ENCODE data around the gene LIN9. TPM values are rescaled to one million over a fixed set of nuclear protein-coding genes. Genes with fewer than 3 reads are reported as not detected.

The LIN9 gene, protein sequence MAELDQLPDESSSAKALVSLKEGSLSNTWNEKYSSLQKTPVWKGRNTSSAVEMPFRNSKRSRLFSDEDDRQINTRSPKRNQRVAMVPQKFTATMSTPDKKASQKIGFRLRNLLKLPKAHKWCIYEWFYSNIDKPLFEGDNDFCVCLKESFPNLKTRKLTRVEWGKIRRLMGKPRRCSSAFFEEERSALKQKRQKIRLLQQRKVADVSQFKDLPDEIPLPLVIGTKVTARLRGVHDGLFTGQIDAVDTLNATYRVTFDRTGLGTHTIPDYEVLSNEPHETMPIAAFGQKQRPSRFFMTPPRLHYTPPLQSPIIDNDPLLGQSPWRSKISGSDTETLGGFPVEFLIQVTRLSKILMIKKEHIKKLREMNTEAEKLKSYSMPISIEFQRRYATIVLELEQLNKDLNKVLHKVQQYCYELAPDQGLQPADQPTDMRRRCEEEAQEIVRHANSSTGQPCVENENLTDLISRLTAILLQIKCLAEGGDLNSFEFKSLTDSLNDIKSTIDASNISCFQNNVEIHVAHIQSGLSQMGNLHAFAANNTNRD
- total RNA-seq (2022; extraction: Qiagen RNA extraction) = 6.3 to 8.3 TPM (median 6.8 TPM) in 5 replicates

GRCh38 chr1:226308723-226309397, at the start of gene LIN9:
Gene LIN9, minus strand, starts transcription at chr1:226309164. Its CDS starts 25 bp downstream, at chr1:226309139.

DNA sequence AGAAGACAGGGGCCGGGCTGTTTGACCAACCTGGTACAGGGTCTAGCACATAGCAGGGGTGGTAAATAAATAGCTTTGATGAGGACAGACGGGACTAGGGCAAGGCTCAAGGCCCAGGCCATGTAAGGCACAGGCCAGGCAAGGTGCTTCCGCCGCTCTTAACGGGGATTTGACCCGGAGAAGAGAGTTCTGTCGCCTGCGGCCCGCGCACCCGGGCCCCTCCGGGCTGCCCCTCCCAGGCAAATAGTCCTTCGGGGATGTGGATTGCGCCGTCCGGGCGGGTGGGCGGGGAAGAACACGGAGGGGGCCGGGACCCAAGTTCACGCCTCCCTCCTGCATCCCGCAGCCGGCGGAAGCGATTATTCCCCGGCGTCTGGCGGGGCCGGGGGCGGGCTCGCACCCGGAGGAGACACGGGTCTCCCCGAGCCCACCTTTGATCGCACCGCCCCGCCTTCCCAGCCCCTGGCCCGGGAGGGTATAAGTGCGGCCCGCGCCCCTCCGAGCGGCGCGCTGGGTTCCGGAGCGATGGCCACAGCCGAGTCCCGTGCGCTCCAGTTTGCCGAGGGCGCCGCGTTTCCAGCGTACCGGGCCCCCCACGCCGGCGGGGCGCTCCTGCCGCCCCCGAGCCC, 85.7 kb downstream of the LIN9 start, which contains the start of gene MIXL1:
MIXL1 (plus strand) TSS at position 508 of the 629 bp plus-strand sequence; CDS start at position 526, 18 bp downstream.

GRCh38 chr1:226186124-226187018, 122.6 kb downstream of the LIN9 start, which contains the start of gene ACBD3:
Gene ACBD3, minus strand, starts transcription at chr1:226186741. Its CDS starts 66 bp downstream, at chr1:226186675.

Other genes with a start within 250 kb of the LIN9 start
- 352 to 450 TPM (median 386 TPM) in 5 replicates for gene H3-3A, start 246.4 kb downstream of the LIN9 start, total RNA-seq (2022; extraction: Qiagen RNA extraction)
- 22.8 to 28.9 TPM (median 27.6 TPM) in 5 replicates for gene ACBD3, start 122.4 kb downstream of the LIN9 start, total RNA-seq (2022; extraction: Qiagen RNA extraction)
- 0.08 to 0.14 TPM (median 0.09 TPM) in 3 of 5 replicates, not detected in the others for gene MIXL1, start 85.5 kb downstream of the LIN9 start, total RNA-seq (2022; extraction: Qiagen RNA extraction)
- gene PARP1, start 98.9 kb upstream of the LIN9 start, total RNA-seq (2022; extraction: Qiagen RNA extraction) = 101 to 122 TPM (median 116 TPM) in 5 replicates
- not detected in 5 replicates for gene STUM, start 239.6 kb upstream of the LIN9 start, total RNA-seq (2022; extraction: Qiagen RNA extraction)